Dermis blood vessel endothelial cell (primary cell): ENCODE measurements around the gene LCN9. TPM values are rescaled to one million over a fixed set of nuclear protein-coding genes. Genes with fewer than 3 reads are reported as not detected.
A peak's percentile ranks its signal among the peaks of the same experiment; 100 is the strongest.
"Not testable (repeated sequence)": the region's sequence is repeated elsewhere in the genome, so short reads cannot be mapped to it uniquely, and the experiment has no call there.

ENCODE experiments used
- DNase-seq: peaks from one replicate; pipeline ENCODE4 v3.0.0; 2010
- total RNA-seq: library from RNA; depleted of rRNA; stranded (reverse); fragments of >200 nt; gene quantifications from 2 replicates; pipeline ENCODE4 v1.2.3, GENCODE V29; 2014

LCN9 gene, protein sequence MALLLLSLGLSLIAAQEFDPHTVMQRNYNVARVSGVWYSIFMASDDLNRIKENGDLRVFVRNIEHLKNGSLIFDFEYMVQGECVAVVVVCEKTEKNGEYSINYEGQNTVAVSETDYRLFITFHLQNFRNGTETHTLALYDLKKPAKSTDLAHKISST
- not detected in 2 replicates for total RNA-seq

DNA sequence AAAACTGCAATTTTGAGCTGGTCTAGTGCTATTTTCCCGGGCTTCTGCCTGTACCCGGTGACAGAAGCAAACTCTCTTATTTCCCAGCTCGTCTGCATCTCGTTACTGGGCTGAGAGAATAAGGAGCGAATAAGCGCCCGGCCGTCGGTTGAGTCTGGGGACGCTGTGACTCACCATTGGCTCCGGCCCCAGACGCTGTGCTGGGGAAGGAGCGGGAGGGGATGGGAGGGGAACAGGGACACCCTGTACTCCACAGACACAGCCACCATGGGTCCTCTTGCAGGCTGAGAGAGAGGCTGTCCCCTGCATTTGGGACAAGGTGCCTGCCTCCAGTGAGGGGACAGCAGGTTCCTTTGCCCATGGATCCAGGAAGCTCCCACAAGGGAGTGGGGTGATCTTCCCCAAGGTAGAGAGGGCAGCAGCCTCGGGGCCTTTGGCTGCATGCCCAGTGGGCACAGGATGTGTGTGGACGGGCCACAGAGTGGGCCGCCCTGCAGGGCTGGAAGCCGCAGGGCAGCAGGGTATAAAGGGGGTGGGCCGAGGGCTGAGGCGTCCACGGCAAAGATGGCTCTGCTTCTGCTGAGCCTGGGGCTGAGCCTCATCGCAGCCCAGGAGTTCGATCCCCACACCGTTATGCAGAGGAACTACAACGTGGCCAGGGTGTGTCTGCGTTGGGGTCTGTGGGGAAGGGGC, at the start of gene LCN9:
TSS of gene LCN9 (plus strand) at position 552 of the 693 bp plus-strand sequence. CDS start at position 565, 13 bp downstream.
- DNase-seq: peak; percentile 5

DNA sequence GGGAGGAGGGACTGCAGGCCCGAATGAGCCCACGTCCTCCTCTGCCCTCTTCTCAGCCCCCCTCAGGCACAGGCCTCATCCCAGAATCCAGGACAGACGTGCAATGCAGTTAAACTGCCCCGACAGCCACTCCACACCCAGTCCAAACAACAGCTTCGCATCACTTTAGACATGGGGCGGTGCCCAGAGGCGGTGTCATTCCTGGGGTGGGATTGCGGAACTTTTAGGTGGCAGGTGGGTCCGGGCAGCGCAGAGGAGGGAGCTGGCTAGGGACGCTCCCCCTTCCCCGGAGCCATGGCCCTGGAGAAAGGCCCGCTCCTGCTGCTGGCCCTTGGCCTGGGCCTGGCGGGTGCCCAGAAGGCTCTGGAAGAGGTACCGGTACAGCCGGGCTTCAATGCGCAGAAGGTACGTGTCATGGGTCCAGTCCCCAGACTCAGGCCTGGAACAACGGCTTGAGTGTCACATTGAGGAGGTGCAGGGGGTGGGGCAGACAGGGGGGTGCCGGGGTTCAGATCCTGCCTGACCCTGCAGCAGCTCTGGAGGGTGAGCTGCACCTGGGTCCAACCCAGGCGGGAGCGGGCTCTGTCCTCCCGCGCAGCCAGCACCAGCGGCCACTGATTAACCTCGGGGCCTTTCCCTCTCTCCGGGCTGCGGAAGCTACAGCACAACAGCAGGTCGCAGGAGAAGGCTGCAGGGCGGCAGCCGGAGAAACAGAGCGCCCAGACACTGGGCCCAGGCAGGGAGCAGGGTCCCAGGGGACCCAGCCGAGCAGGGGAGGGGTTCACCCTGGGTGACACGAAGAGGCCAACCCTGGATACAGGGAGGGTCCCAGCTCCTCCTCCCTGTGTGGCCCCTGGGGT, 48.9 kb upstream of the LCN9 start:
- DNase-seq: no peak

DNA sequence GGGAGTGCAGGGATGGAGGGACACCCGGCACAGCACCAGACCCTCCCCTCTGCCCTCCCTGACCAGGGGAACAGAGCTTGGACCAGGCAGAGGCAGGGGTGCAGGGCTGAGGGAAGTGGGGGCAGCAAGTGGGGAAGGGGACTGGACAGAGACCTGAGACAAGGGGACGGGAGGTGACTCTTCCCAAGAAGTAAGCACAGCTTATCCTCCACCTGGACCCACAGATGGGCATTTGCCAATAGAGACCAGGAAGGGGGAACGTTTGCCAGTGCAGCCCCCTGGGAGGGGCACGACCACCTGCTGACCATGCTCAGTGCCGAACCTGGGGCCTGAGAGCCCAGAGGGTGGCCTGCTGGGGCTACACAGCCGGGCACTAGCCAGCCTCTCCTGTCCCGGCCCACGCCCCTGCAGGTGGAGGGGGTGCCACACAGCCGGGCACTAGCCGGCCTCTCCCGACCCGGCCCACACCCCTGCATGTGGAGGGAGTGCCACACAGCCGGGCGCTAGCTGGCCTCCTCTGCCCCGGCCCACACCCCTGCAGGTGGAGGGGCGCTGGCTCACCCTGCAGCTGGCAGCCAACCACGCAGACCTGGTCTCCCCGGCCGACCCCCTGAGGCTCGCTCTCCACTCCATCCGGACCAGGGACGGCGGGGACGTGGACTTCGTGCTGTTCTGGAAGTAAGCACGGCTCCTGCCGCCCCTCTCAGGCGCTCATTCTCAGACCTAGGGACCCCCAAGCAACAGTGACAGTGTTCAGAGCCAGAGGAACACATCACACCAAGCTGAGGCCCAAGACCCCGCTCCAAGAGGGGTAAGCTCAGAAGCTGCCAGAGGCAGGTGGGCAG, 48.1 kb upstream of the LCN9 start:
- DNase-seq: no peak

DNA sequence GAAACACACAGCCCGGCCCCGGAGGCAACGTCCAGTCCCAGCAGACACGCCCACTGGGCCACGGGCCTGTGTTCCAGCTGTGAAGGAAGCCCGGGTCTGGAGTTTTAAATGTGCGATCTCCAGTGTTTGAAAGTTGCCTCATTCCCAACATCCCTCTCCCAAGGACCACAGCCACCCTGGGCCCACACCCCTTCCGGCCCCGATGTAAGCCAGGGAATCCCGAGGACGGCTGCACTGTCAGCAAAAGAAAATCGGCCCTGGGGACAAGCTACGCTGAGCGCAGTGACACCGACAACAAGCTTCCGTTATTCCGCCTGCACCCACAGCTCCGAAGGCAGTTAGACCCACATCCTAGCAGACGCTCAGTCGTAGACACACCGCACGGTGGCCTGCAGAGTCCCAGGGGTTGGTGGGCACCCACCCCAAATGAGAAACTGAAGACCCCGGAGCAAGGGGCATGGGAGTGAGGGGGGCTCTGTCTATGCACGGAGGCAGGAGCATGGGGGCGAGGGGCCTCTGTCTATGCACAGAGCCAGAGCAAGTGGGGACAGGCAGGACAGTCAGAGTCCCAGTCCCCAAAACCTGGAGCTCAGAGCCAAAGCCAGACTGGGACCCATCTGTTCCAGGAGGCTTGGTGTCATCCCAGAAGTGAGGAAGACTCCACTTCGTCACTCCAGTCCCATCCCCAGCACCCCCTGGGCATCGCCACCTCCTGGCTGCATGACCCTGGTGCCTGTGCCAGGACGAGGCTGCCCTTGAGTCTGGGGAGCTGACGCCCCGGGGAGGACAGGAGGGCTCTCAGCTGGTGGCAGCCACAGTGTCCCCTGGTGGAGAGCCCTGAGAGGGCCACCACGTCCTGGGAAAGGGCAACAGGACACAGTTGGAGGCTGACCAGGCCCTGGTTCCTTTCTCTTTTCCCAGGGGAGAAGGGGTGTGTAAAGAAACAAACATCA, 47.2 kb upstream of the LCN9 start:
- no peak for DNase-seq

DNA sequence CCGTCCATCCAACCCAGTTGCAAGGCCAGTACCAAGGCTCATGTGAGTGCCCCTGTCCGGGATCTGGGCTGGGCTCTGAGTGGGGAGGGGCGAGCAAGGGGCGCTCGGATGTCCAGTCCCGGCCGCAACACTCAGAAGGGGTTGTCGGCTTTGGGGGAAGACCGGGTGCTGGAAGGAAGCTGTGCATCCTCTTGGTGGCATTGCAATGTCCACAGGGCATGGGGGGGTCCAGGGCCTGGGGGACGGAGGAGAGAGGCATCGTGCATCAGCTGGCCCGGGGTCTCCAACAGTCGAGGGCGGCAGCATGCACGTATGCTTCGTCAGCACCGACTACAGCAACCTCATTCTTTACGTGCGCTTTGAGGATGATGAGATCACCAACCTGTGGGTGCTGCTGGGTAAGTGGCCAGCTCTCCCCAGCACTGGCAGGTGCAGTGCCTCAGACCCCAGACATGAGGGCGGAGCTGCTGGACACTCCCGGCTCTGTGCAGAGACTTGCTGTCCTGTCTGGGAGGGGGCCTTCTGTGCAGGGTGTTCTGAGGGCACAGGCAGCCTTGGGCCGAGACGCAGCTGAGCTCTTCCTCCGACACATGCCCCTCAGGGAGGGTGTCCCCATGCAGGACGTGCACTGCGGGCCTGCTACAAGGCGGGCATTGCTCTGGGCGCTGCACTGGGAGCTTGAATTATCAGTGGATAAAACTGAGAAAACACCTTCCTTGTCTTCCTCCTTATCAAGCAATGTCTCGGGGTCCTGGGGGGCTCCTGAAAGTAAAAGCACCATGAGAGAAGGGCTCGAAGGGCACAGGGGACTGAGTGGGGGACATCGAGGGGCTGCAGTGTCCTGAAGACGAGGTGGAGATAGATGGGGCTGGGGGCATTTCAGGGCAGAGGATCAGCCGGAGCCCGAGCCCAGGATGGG, 46.2 kb upstream of the LCN9 start:
- DNase-seq: no peak

DNA sequence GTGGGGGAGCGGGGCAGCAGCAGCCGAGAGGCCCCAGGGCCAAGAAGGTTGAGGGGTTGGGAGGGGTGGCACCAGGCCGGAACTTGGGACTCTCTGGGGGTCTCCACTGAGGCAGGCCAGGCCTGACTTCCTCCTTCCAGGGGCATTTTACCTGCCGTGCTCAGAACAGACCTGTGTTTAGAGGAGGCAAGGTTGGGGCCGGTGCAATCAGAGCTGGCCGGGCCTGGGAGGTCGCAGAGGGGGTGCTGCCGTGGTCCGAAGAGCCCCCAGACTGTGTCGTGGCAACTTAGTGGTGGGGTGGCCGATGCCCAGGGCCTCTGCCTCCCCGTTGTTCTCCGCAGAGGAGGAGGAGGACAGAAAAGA, 45.6 kb upstream of the LCN9 start:
- no peak for DNase-seq

DNA sequence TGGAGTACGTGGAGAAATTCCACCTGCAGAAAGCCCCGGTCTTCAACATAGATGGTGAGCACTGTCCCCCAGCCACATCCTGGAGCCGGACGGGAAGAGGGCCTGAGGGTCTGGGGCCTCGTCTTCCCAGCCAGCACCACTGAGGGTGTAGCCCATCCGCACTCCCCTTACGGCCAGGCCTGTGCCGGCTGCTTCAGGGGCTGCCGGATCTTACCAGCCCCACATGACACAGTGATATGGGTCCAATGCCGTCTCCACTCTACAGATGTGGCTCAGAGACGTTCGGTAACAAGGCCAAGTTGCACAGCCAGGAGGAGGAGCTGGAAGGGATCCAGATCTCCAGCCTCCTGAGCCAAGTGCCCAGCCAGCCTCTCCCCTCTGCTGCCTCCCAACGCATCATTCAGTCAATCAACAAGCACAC, 45.1 kb upstream of the LCN9 start:
- DNase-seq: no peak

DNA sequence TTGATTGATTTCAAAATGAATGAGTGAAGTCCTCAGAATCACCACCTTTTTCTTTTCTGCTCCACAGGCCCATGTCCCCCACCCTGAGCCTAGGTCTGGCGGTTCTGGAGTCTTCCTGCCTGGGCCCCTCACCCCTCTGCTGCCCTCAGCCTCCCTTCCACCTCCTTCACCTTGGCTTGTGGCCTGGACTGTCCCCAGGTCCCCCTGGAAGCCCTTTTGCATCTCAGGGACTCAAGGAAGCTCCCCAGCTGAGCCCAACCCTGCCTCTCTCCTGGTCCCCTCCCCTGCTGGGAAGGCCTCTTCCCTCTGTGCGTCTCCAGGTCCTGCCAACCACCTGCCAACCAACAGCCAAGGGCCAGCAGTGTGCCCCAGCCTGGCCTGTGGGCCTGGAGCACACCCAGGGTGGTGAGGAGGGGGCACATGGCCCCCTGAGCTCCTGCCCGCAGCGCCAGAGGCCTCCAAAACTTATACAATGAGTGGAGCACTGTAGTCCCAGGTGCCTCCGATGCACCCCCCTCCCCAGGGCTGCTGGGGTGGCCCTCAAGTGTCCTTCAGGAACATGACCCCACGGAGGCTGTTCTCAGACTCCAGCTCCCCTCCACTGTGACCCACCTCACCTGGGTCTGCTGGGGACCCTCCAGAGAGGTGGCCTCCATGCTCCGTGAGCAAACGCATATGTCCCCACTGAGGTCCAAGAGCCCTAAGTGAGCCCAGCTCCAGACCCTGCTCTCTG, 44.1 kb upstream of the LCN9 start:
- no peak for DNase-seq

DNA sequence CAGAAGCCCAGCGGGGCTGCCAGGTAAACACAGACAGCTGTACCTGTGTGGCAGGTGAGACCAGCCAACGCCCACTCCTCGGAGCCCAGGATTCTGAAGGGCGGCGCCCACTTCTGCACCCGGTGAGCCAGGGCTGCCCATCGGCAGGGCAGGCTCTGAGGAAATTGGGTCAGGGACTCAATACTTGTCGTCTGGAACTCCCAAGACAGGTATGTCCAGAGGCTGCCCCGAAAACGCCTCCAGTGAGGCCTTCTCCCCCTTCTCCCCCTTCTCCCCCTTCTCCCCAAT, 43.6 kb upstream of the LCN9 start:
- DNase-seq: no peak

DNA sequence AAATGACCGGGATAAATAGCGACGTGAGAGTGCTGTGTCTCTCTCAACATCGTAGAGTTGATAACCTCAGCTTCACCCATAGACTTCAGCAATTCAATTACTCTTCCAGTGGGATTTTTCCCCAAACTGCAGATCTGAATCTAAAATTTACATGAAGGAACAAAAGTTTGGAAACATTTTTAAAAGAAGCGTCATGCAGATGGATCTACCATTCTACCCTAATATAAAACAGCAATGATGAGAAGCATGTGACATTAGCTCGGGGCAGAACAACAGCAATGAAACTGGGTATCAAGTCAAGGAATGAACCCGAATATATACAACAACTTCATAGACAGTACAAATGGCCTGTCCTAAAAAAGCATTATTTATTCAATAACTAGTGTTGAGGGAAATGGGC, 42.6 kb upstream of the LCN9 start:
- no peak for DNase-seq

DNA sequence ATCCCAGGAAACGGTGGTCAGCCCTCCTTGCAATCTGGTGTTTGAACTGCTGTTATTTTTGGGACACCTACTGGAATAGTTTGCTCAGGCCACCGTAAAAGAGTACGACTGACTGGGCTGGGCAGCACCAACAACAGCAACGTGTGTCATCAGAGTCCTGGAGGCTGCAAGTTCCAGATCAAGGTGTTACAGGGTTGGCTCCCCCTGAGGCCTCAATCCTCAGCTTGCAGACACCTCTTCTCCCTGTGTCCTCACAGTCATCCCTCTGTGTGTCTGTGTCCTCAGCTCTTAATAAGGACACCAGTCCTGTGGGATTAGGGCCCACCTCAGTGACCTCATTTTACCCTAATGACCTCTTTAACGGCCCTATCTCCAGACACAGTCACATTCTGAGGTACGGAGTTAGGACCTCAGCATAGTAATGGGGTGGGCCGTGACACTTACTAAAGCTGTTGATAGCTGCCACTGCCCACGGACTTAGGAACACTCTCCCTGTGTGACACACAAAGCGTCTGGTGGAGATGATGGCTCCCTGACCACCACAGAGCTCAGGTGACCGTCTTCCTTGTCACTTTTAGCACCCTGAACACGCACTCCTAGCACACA, 40.6 kb upstream of the LCN9 start:
- no peak for DNase-seq

DNA sequence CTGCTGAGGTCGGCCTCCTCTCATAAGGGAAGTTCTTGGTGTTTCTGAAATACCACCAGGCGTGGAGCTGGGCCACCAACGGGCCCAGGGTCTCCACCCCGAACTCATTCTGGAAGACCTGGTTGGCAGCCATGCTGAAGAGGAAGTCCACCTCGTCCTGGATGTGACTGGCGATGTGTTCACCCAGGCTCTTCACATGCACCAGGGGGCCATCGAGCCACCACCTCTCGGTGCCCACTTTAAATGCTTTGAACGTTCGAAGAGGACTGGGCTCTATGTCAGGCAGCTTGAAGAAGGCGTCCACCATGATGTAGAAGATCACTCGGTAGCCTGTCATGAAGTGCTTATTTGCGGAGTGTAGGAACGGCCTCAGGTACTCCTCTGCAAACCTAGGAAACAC, 38.8 kb upstream of the LCN9 start:
- DNase-seq: no peak

DNA sequence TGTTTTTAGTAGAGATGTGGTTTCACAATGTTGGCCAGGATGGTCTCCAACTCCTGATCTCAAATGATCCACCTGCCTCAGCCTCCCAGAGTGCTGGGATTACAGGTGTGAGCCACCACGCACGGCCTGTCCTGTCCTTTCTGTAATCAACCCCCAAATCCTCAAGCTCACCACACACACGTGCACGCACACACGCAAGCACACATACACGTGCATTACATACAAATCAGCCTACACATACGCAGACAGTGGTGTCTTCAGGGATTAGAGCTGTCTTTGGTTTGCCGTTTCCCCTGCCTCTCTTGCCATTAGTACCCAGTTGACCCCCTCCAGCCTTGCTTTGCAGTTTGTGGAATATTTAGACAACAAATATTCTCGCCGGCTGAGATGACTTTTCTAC, 30.3 kb upstream of the LCN9 start:
- DNase-seq: no peak

DNA sequence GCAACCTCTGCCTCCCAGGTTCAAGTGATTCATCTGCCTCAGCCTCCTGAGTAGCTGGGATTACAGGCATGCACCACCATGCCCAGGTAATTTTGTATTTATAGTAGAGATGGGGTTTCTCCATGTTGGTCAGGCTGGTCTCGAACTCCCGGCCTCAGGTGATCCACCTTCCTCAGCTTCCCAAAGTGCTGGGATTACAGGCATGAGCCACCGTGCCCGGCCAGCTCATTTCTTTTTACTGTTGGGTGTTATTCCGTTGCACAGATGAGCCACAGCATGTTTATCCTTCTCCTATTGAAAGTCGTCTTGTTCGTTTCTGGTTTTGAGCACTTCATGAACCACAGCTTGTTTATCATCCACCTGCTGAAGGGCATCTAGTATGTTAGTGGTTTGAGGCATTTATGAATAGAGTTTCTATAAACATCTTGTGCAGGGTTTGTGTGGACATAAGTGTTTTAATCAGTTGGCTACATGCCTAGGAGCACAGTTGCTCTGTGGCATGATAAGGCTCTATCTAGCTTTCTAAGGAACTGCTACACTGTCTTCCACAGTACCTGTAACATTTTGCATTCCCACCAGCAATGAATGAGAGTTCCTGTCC, 26.1 kb upstream of the LCN9 start:
- DNase-seq: not testable (repeated sequence)

DNA sequence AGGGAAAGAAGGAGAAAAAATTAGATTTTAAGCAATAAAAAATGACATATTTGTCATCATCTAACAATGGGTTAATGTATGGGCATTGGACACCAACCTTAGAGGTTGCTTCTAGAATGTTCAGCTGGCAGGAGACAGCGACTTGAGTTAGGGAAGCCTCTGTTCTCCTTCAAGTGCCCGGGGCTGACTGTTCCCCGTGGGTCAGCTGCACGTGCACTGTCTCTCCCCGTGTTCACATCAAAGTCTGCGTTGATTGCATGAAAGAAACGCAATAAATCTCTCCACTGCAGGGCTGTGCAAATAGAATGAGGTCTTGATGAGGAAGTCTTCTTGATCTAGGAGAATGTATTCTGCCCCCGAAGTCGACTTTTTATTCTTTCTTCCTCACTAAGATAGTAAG, 23.9 kb upstream of the LCN9 start, which contains the start of gene GLT6D1:
TSS of gene GLT6D1 (minus strand) at position 345 of the 400 bp plus-strand sequence. CDS start 353 bp downstream, outside the sequence.
- DNase-seq: no peak

DNA sequence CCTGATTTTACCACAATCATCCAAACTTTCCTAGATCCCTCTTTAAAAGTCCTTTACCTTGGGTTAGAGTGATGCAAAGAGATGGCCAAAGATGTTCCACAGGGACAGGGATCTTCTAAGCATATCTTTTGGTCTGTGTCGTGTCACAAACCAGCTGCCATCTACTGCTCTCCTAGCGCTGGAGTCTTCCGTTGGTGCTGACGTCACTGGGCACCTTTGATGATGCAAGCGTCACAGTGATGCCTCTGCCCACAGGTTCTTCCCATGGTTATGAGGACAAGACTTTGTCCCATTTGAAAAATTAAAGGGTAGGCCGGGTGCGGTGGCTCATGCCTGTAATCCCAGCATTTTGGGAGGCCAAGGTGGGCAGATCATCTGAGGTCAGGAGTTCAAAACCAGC, 22.1 kb upstream of the LCN9 start:
- no peak for DNase-seq

DNA sequence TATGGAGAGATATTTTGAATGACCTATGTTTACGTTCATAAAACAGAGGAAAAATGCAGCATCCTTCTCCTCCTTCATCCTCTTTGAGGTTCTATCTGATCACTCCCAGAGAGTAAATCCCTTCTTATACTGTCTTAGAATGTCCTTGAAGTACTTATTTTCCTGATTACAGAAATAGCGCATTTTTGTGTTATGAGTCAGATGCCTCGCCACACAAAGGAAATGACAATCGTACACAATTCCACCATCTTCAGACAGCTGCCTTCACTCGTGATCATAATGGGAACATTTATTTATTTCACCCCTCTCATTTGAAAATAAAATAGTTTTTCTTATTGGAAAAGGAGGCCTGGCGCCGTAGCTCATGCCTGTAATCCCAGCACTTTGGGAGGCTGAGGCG, 21.4 kb upstream of the LCN9 start:
- peak; percentile 74 for DNase-seq

DNA sequence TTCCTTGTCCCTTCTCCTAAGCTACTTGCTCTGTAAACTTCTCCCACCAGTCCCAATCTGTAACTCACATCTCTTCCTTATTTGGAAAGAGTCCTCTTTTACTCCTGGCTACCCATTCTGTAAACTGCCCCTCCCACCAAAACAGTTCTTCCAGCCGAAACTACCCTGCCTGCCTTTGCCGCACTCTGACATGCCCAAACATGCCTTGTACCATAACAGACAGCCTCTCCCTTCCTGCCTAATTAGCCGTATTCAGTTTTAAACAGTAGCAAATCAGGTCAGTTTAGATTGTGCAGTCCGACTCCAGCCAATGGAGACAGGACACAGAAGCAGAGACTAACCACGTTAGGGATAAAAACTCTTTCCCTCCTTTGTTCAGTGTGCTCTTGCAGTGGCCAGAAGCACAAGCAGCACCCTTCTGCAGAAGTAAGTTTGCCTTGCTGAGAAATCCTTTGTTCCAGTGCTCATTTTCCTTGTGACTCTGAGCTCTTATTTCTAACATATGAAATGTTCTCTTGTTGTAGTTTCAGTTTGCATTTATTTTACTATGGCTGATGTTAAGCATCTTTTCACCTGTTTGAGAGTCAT, 18.4 kb upstream of the LCN9 start:
- peak; percentile 2 for DNase-seq

DNA sequence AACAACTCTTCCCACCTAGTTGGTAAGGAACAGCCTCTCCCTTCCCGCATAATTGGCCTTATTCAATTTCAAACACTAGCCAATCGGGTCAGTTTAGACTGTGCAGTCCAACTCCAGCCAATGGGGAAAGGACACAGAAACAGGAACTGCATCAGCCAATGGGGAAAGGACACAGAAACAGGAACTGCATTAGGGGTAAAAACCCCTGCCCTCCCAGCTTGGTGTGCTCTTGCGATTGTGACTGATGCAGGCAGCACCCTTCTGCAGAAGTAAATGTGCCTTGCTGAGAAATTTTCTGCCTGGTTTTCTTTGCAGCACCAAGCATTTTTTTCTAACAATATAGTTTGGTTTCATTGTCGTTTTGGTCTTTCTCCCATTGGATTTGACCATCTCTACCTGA, 15.2 kb upstream of the LCN9 start:
- no peak for DNase-seq
